LHCN-M2 (cell line): ENCODE data around the gene KRT31. TPM values are rescaled to one million over a fixed set of nuclear protein-coding genes. Genes with fewer than 3 reads are reported as not detected.

ENCODE experiments used
- total RNA-seq: library from RNA; depleted of rRNA; stranded (reverse); fragments of >200 nt; gene quantifications from 2 replicates; pipeline ENCODE4 v1.2.3, GENCODE V29; 2014; rRNA removed

The KRT31 gene
- total RNA-seq, 1 experiment from 2014 or later, result not detected

Other genes with a start within 250 kb of the KRT31 start
- not detected in 2 replicates for gene KRTAP4-5, start 247.8 kb downstream of the KRT31 start, total RNA-seq
- gene KRTAP4-4, start 236.9 kb downstream of the KRT31 start, total RNA-seq, result not detected in 2 replicates
- not detected in 2 replicates for gene KRTAP4-3, start 229.4 kb downstream of the KRT31 start, total RNA-seq
- not detected in 2 replicates for gene KRTAP4-2, start 219.4 kb downstream of the KRT31 start, total RNA-seq
- gene KRTAP4-1, start 212.7 kb downstream of the KRT31 start, total RNA-seq, result not detected in 2 replicates
- not detected in 2 replicates for gene KRTAP9-1, start 207.7 kb downstream of the KRT31 start, total RNA-seq
- gene KRTAP9-2, start 171.0 kb downstream of the KRT31 start, total RNA-seq, result not detected in 2 replicates
- not detected in 2 replicates for gene KRTAP9-3, start 165.2 kb downstream of the KRT31 start, total RNA-seq
- not detected in 2 replicates for gene KRTAP9-8, start 159.6 kb downstream of the KRT31 start, total RNA-seq
- gene KRTAP9-4, start 147.9 kb downstream of the KRT31 start, total RNA-seq, result not detected in 2 replicates
- not detected in 2 replicates for gene KRTAP9-9, start 142.2 kb downstream of the KRT31 start, total RNA-seq
- gene KRTAP9-6, start 132.2 kb downstream of the KRT31 start, total RNA-seq, result not detected in 2 replicates
- gene KRTAP9-7, start 121.9 kb downstream of the KRT31 start, total RNA-seq, result not detected in 2 replicates
- not detected in 2 replicates for gene KRTAP29-1, start 94.8 kb downstream of the KRT31 start, total RNA-seq
- gene KRTAP16-1, start 88.3 kb downstream of the KRT31 start, total RNA-seq, result not detected in 2 replicates
- not detected in 2 replicates for gene KRTAP17-1, start 81.9 kb downstream of the KRT31 start, total RNA-seq
- gene KRT33A, start 46.8 kb downstream of the KRT31 start, total RNA-seq, result not detected in 2 replicates
- gene KRT33B, start 27.8 kb downstream of the KRT31 start, total RNA-seq, result not detected in 2 replicates
- 0.29 and 1.0 TPM in 2 replicates for gene KRT34, start 15.3 kb downstream of the KRT31 start, total RNA-seq
- not detected in 2 replicates for gene KRT37, start 27.0 kb upstream of the KRT31 start, total RNA-seq
- not detected in 2 replicates for gene KRT38, start 43.4 kb upstream of the KRT31 start, total RNA-seq
- gene KRT32, start 69.8 kb upstream of the KRT31 start, total RNA-seq, result not detected in 2 replicates
- not detected in 2 replicates for gene KRT35, start 83.5 kb upstream of the KRT31 start, total RNA-seq
- not detected in 2 replicates for gene KRT36, start 92.3 kb upstream of the KRT31 start, total RNA-seq
- not detected in 2 replicates for gene KRT13, start 108.0 kb upstream of the KRT31 start, total RNA-seq
- 0.19 and 0.46 TPM in 2 replicates for gene KRT15, start 121.3 kb upstream of the KRT31 start, total RNA-seq
- gene KRT19, start 130.7 kb upstream of the KRT31 start, total RNA-seq, result not detected in 2 replicates
- gene KRT9, start 174.5 kb upstream of the KRT31 start, total RNA-seq, result not detected in 2 replicates
- gene KRT14, start 189.3 kb upstream of the KRT31 start, total RNA-seq, result not detected in 2 replicates
- gene KRT16, start 215.2 kb upstream of the KRT31 start, total RNA-seq, result not detected in 2 replicates
- gene KRT17, start 227.0 kb upstream of the KRT31 start, total RNA-seq, result 6.9 and 11.0 TPM in 2 replicates